Prostate gland (tissue), 2 donors: ENCODE results near the gene GRAMD4. TPM values are rescaled to one million over a fixed set of nuclear protein-coding genes. Genes with fewer than 3 reads are reported as not detected.

Source experiments
- DNase-seq: peaks from one replicate; pipeline ENCODE4 v3.0.0-alpha.2; 2019; ENCODE audit warnings: low spot score
- H3K27ac ChIP-seq, 2 donors: fragments of 200-600 bp; sonication (generic); 2 replicates each; pipeline ENCODE4 v1.5.1; 2017 to 2019
- H3K27me3 ChIP-seq: fragments of 200-600 bp; sonication (generic); replicated peaks from 2 replicates; pipeline ENCODE4 v1.5.1; 2019; ENCODE audit not compliant: insufficient read depth
- H3K36me3 ChIP-seq, 2 donors: fragments of 200-600 bp; sonication (generic); 1 replicate in 1 of 2; 2 replicates in 1 of 2; pipeline versions ENCODE4 v1.5.1 to v1.8.1; 2017 to 2019
- H3K4me1 ChIP-seq: fragments of 200-600 bp; sonication (generic); replicated peaks from 2 replicates; pipeline ENCODE4 v1.5.1; 2019
- H3K4me3 ChIP-seq, 2 donors: fragments of 200-600 bp; sonication (generic); 2 replicates each; pipeline ENCODE4 v1.5.1; 2017 to 2019
- H3K9me3 ChIP-seq: fragments of 200-600 bp; sonication (generic); 2 replicates; pipeline ENCODE4 v1.5.1; 2017
- CTCF ChIP-seq, 4 experiments: fragments of 200-600 bp in 2 of 4; fragments of 450-650 bp in 2 of 4; sonication (generic) in 2 of 4; IDR thresholded peaks; 1 replicate in 3 of 4; 2 replicates in 1 of 4; pipeline ENCODE4 v1.5.1; 2016 to 2019; ENCODE audit warnings: antibody characterized with exemption in 4 of 4, mild to moderate bottlenecking in 2 of 4, moderate library complexity in 2 of 4
- POLR2A ChIP-seq: fragments of 450-650 bp; IDR thresholded peaks from one replicate; pipeline ENCODE4 v1.6.1; 2016; ENCODE audit warnings: antibody characterized with exemption, mild to moderate bottlenecking
- POLR2AphosphoS5 ChIP-seq: sonication (generic); formaldehyde crosslinking; IDR thresholded peaks from one replicate; pipeline ENCODE4 v1.6.1; 2017; ENCODE audit warnings: antibody characterized with exemption
- WGBS: methylation state at CpG from one replicate; pipeline ENCODE4 v1.1.5; 2018; 5-methylcytosine and 5-hydroxymethylcytosine counted together
- intact Hi-C: fragments of 100-400 bp; cut with DNase I; formaldehyde crosslinking; loops from one replicate; pipeline ENCODE4 v1.14.2; 2022
- total RNA-seq, 2 donors: library from RNA; depleted of rRNA; stranded (reverse); fragments of >200 nt; gene quantifications; one replicate each; pipeline ENCODE4 v1.1.0, GENCODE V29; 2016

GRAMD4 gene
- total RNA-seq, 2 donors from 2014 or later, result 12.1 to 20.2 TPM

DNA sequence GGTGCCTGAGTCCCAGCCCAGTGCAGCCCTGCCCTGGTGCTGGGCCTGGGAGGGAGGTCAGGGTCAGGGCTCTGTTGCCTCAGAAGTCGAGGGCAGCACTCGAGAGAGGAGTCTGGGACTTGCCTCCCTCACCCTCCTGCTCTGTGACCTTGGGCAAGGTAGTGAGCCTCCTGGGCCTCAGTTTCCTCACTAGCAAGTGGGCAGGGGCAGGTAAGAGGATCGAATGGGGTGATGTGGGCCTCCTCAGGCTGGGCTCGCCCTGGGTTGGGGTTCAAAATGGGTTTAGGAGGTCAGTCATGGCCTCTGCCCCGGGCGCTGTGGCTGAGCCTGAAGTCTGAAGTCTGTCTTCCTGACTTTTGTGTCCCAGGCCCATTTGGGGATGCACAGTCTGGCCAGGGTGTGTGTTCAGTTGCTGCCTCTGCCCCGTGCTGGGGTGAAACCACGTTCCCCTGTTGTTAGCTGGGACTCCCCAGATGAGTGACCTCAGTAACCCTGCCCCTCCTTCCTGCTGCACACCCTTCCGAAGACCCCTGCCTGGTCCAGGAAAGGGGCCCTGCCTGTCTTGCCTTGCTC, 41.8 kb upstream of the GRAMD4 start:
- H3K9me3 ChIP-seq, result no peaks in the 10 kb centered on the region
- peak overlapping the region in 1 of 2 donors; percentile 53 for H3K27ac ChIP-seq
- peak overlapping the region in 1 of 2 donors; percentile 48 for H3K4me3 ChIP-seq
- intact Hi-C loops, result loop anchor here (5.0 kb wide), 2 partner anchors 74 to 159 kb away; partner anchors contain the start of gene CERK
- H3K36me3 ChIP-seq, result no peaks in the 10 kb centered on the region
- DNase-seq, result no peak
- no peaks in the 10 kb centered on the region for H3K4me1 ChIP-seq
- no peak for TF ChIP-seq POLR2AphosphoS5
- TF ChIP-seq CTCF (IDR thresholded peaks at IDR 0.05), result no peak
- no peak for TF ChIP-seq POLR2A
- 60% methylated on average over 9 of the region's 9 CpGs for WGBS
- H3K27me3 ChIP-seq, result no peaks in the 10 kb centered on the region

DNA sequence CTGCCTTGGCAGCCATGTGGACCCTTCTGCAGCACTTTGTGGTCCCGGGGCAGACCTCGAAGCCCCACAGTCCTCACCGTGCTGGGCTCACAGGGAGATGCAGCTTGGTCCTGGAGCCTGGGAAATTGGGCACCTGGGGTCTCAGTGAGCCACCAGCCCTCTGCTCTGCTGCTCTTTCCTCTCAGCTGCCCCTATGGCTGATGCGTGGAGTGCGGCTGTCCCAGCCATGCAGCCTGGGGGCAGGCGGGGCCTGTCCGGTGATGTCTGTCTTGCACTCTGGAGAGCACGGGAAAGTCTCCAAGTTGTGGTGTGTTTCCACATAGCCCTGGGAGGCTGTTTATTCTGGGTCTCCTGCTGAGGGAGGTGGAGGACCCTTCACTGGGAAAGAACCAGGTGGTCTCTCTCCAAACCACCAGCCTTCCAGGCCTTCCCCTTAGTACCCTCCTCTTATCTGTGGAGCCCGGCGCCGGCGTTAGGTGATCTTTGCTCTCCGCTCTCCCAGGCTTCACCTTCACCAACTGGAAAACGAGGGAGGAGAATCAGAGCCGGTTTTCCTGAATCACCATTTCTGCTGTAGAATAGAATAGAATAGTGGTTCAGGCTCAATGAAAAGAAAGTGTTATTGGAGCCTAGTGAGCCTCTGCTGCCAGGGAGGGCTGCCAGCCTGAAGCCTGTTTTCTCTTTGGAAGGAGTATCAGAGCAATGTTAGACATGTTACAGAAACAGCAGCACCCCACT, 41.2 kb upstream of the GRAMD4 start:
- no peaks in the 10 kb centered on the region for H3K4me1 ChIP-seq
- no peaks in the 10 kb centered on the region for H3K36me3 ChIP-seq
- H3K27me3 ChIP-seq, result no peaks in the 10 kb centered on the region
- H3K27ac ChIP-seq, result peak overlapping the region in 1 of 2 donors; percentile 19
- TF ChIP-seq POLR2A (no peak), CTCF (IDR thresholded peaks at IDR 0.05) (no peak), POLR2AphosphoS5 (no peak)
- H3K9me3 ChIP-seq, result no peaks in the 10 kb centered on the region
- DNase-seq, result no peak
- intact Hi-C loops, result loop anchor here (5.0 kb wide), 2 partner anchors 73 to 158 kb away; partner anchors contain the start of gene CERK
- WGBS, result 46% methylated on average over 12 of the region's 15 CpGs
- H3K4me3 ChIP-seq, result no peak overlapping the region

GRCh38 chr22:46579751-46580449, 40.3 kb upstream of the GRAMD4 start:
- H3K4me3 ChIP-seq, result no peak overlapping the region
- no peaks in the 10 kb centered on the region for H3K36me3 ChIP-seq
- intact Hi-C loops, result loop anchor here (5.0 kb wide), 2 partner anchors 72 to 157 kb away; partner anchors contain the start of gene CERK
- H3K9me3 ChIP-seq, result no peaks in the 10 kb centered on the region
- H3K27ac ChIP-seq, result peak overlapping the region in 1 of 2 donors; percentile 19
- no peak for TF ChIP-seq POLR2AphosphoS5
- no peak for TF ChIP-seq POLR2A
- no peak for TF ChIP-seq CTCF (IDR thresholded peaks at IDR 0.05)
- 82% methylated on average over 14 of the region's 14 CpGs for WGBS
- no peaks in the 10 kb centered on the region for H3K4me1 ChIP-seq
- no peak for DNase-seq
- H3K27me3 ChIP-seq, result no peaks in the 10 kb centered on the region

DNA sequence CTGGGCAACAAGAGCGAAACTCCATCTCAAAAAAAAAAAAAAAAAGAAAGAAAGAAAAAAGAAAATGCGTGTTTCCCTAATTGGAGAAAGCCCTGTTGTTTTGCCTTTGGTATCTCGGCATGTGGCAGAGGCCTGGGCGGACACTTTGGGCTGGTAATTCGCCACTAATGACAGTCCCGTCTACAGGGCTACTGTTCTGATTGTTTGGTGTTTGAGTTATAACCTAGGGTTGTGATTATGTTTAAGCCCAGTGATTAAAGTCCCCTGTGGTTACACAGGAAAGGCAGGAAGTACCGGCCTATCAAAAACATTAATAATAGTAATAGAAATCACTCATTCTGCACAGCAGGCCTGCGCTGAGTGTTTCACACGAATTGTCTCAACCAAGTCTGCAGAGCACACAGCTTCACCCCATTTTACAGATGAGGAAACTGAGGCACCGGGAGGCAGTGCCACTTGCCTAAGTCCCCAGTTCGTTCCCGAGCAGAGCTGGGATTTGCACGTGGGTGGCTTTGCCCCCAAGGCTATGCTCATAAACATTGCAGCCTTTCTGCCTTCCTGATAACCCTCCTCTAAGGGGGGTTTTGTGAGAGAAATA, 39.1 kb upstream of the GRAMD4 start:
- Histone ChIP-seq H3K27me3 (no peaks in the 10 kb centered on the region), H3K4me3 (no peak overlapping the region), H3K4me1 (no peaks in the 10 kb centered on the region), H3K27ac (no peak overlapping the region), H3K36me3 (no peaks in the 10 kb centered on the region), H3K9me3 (no peaks in the 10 kb centered on the region)
- intact Hi-C loops, result no loop called here
- TF ChIP-seq POLR2A (no peak), POLR2AphosphoS5 (no peak), CTCF (IDR thresholded peaks at IDR 0.05) (no peak)
- 91% methylated on average over 13 of the region's 13 CpGs for WGBS
- DNase-seq, result no peak
